Measurements from ENCODE around the gene BCR. TPM values are rescaled to one million over a fixed set of nuclear protein-coding genes. Genes with fewer than 3 reads are reported as not detected.

The BCR gene
- total and polyA plus RNA-seq, 2 of the 8 experiments (the other 6 are each of a cell fraction or from before 2014, with no cell fraction given): 66.7 to 130 TPM

DNA sequence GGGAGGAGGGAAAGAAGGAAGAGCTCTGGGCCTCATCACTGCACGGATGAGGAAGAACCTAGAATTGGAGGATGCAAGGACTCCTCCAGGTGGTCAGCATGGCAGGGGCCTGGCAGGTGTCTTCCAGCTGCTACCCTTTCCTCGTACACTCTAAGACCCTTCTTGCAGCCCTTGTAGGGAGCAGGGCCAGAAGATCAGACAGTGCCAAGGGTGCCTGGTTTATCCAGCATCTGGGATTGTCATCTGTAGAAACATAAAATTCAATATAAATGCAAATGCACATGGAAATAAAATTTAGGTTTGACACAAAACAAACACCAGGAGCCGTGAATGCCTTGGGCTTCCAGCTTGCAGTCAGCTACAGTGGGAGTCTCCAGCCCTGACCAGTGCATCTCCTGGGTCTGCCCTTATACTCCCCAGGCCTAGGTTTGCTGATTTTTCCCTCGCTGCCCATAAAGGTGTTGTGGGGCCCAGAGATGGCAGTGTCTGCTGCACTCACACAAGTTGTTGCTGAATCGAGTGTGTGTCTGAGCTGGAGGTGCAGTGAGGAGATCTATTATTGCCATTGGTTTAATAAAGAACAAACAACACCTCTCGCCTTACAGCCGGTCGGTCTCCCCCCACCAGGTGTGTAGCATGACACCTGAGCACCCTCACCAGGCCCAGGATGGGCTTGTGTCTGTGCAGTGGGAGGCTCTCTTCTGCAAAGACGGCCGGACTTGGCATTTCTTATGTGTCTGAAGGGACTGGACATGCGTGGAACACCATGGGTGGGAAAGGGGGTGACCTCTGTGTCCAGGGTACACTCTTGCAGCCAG is 87.1 kb downstream of the BCR start:
- ChIA-PET POLR2A (ENCODE audit: partially characterized antibody) (interaction anchor here (0.7 to 3.4 kb wide), 3 partner anchors 25 to 92 kb away, joined by 3 to 16 read pairs (median 4); partner anchors contain the start of gene BCR), CTCF (ENCODE audit: partially characterized antibody) (interaction anchor here (0.7 to 18.6 kb wide), 12 partner anchors 12 to 111 kb away, joined by 3 to 358 read pairs (median 4); partner anchors contain the start of gene BCR)
- no peak overlapping the region for H3K56ac ChIP-seq (replicated peaks; ENCODE audit: insufficient read length, low read depth, low read length)
- peaks cover 7 to 25% (median 21%) of the 10 kb centered on the region in 4 experiments; a peak in 7 of 8 replicates for H3K36me3 ChIP-seq (ENCODE audit: control insufficient read depth in 2 of 4, insufficient read depth in 4 of 4, low read length in 3 of 4)
- no peak overlapping the region for H3K14ac ChIP-seq (ENCODE audit: insufficient read length)
- H4K20me1 ChIP-seq (replicated peaks in 1 of 2; ENCODE audit: control insufficient read depth in 1 of 2, insufficient read depth in 2 of 2, low read length in 2 of 2): peaks cover 8 to 19% of the 10 kb centered on the region in 2 experiments
- no peak overlapping the region for H3K4me3 ChIP-seq (ENCODE audit: extremely low read depth in 1 of 4, insufficient read depth in 2 of 4, low read depth in 3 of 4, low read length in 4 of 4)
- FAIRE-seq: no peak
- no peak overlapping the region for H2BK12ac ChIP-seq (ENCODE audit: low read depth, low read length)
- H2AK5ac ChIP-seq (ENCODE audit: low read depth, low read length): peak overlapping the region; percentile 67; the same call in 1 of the 2 replicates
- H3K4me1 ChIP-seq (replicated peaks in 1 of 4; ENCODE audit: control insufficient read depth in 3 of 4, insufficient read depth in 4 of 4, low read length in 3 of 4): peaks cover 0 to 29% (median 20%) of the 10 kb centered on the region in 4 experiments; a peak in 6 of 7 replicates
- H3K23ac ChIP-seq (ENCODE audit: insufficient read length): no peak overlapping the region
- H3K27me3 ChIP-seq (replicated peaks in 1 of 4; ENCODE audit: control insufficient read depth in 3 of 4, extremely low read depth in 1 of 4, insufficient read depth in 3 of 4, low read length in 3 of 4): no peaks in the 10 kb centered on the region
- H3K9ac ChIP-seq (replicated peaks in 1 of 4; ENCODE audit: extremely low read depth in 1 of 4, low read depth in 3 of 4, low read length in 3 of 4): no peak overlapping the region
- no peak overlapping the region for H4K8ac ChIP-seq (ENCODE audit: extremely low read depth, insufficient read depth, low read length)
- peak overlapping the region; percentile 23; the same call in 1 of the 2 replicates for H3K27ac ChIP-seq (ENCODE audit: low read depth, low read length)
- no peaks in the 10 kb centered on the region for H3K23me2 ChIP-seq (ENCODE audit: low read depth, low read length)
- H3K4ac ChIP-seq (replicated peaks; ENCODE audit: insufficient read length, low read depth, low read length): no peak overlapping the region
- 86% methylated on average over 11 of the region's 11 CpGs; no CpG with 5 or more reads in 1 of the 2 experiments for WGBS, 2 experiments (ENCODE audit: extremely low coverage in 1 of 2, insufficient coverage in 1 of 2, insufficient read length in 1 of 2, insufficient replicate concordance in 2 of 2, low coverage in 1 of 2, low lambda C conversion rate in 2 of 2, missing lambda C conversion rate in 1 of 2)
- H4K91ac ChIP-seq (replicated peaks; ENCODE audit: insufficient read length, low read length): no peak overlapping the region
- H2BK15ac ChIP-seq (ENCODE audit: low read length): no peak overlapping the region
- H2AFZ ChIP-seq (ENCODE audit: low read length): no peak overlapping the region
- no peaks in the 10 kb centered on the region for H3K79me1 ChIP-seq (ENCODE audit: low read depth, low read length)
- no peak overlapping the region for H3K4me2 ChIP-seq (ENCODE audit: insufficient read depth in 1 of 2, low read depth in 2 of 2, low read length in 2 of 2)
- no peak overlapping the region for H2BK20ac ChIP-seq (ENCODE audit: low read length)
- H4K5ac ChIP-seq (ENCODE audit: insufficient read length, low read depth, low read length): no peak overlapping the region
- no peak overlapping the region for H2BK120ac ChIP-seq (replicated peaks; ENCODE audit: low read depth, low read length)
- H3K9me3 ChIP-seq (ENCODE audit: insufficient read depth in 2 of 2, low read depth in 1 of 2, low read length in 1 of 2): no peaks in the 10 kb centered on the region
- peak overlapping the region; percentile 29; the same call in 1 of the 2 replicates for H3K18ac ChIP-seq (ENCODE audit: extremely low read depth, low read length)
- H2BK5ac ChIP-seq (ENCODE audit: low read depth, low read length): peak overlapping the region; percentile 47
- DNase-seq (ENCODE audit: low read depth in 1 of 2, low spot score in 2 of 2): no peak
- peaks cover 0 to 3% of the 10 kb centered on the region in 2 experiments; a peak in 1 of 4 replicates for H3K79me2 ChIP-seq (ENCODE audit: control insufficient read depth in 1 of 2, insufficient read depth in 2 of 2, low read length in 2 of 2)
- TF ChIP-seq SRF (IDR thresholded peaks at IDR 0.05; ENCODE audit: low read depth, low read length): no peak
- no peak for TF ChIP-seq TBP (IDR thresholded peaks at IDR 0.05; ENCODE audit: low read depth, low read length)
- TF ChIP-seq JUN (IDR thresholded peaks at IDR 0.05; ENCODE audit: low read depth, low read length): no peak
- no peak for TF ChIP-seq TAF1 (IDR thresholded peaks at IDR 0.05; ENCODE audit: low read depth, low read length)
- TF ChIP-seq YY1 (IDR thresholded peaks at IDR 0.05; ENCODE audit: low read depth, low read length): no peak
- TF ChIP-seq CEBPB (IDR thresholded peaks at IDR 0.05; ENCODE audit: low read depth, low read length): no peak
- TF ChIP-seq, protein P1, sequence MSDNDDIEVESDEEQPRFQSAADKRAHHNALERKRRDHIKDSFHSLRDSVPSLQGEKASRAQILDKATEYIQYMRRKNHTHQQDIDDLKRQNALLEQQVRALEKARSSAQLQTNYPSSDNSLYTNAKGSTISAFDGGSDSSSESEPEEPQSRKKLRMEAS (IDR thresholded peaks at IDR 0.05): no peak
- TF ChIP-seq SAP30 (IDR thresholded peaks at IDR 0.05; ENCODE audit: insufficient read depth, insufficient replicate concordance, low read length): no peak
- TF ChIP-seq EGR1 (IDR thresholded peaks at IDR 0.05; ENCODE audit: borderline replicate concordance, low read depth, low read length): no peak
- TF ChIP-seq, protein P2, sequence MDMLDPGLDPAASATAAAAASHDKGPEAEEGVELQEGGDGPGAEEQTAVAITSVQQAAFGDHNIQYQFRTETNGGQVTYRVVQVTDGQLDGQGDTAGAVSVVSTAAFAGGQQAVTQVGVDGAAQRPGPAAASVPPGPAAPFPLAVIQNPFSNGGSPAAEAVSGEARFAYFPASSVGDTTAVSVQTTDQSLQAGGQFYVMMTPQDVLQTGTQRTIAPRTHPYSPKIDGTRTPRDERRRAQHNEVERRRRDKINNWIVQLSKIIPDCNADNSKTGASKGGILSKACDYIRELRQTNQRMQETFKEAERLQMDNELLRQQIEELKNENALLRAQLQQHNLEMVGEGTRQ (IDR thresholded peaks at IDR 0.05; ENCODE audit: low read length): no peak

Data from H1 (cell line).